ENCODE data around the gene TMEM213.

DNA sequence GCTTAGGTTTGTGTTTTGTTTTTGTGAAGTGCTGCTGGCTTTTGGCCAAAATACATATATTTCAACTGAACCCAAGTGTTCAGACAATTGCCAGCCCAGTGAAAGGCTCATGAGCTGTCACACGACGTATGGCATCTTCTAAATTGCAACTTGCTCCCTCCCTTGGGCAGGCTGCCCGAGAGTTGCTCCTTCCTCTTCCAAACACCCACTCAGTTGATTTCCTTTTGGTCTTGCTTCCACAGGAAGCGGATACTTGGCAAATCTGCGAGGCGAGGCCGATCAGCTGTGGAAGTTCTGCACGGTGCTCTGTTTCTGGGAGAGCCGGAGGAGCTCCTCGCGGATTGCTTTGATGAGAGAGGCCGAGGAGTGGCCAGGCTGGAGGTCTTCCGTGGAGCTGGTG is 39.8 kb downstream of the TMEM213 start:
- TF ChIP-seq EZH2phosphoT487 (IDR thresholded peaks at IDR 0.05; ENCODE audit: insufficient read depth, low read depth), result no peak
- no peak for TF ChIP-seq EZH2 (IDR thresholded peaks at IDR 0.05; ENCODE audit: insufficient read depth, poor library complexity, severe bottlenecking)
